ENCODE measurements around the gene PRSS8.

DNA sequence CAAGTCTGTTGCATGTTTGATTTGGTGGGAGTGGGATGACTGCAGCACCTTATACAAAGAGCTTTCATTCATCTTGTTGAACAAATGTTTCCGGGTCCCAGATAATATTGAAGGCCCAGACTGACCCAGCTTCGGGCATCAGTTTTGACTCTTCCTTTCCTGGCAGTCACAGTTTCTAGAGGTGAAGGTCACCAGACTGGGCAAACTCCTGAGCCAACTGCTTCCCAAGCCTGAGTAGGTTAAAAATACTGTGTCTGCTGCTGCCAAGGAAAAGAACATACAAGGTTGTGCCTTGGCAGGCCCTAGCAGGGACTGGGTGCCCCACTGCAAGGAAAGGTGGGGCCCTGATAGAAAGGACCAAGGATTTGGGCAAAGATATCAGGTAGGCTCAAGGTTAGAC is 22.8 kb downstream of the PRSS8 start:
- TF ChIP-seq, protein P1, sequence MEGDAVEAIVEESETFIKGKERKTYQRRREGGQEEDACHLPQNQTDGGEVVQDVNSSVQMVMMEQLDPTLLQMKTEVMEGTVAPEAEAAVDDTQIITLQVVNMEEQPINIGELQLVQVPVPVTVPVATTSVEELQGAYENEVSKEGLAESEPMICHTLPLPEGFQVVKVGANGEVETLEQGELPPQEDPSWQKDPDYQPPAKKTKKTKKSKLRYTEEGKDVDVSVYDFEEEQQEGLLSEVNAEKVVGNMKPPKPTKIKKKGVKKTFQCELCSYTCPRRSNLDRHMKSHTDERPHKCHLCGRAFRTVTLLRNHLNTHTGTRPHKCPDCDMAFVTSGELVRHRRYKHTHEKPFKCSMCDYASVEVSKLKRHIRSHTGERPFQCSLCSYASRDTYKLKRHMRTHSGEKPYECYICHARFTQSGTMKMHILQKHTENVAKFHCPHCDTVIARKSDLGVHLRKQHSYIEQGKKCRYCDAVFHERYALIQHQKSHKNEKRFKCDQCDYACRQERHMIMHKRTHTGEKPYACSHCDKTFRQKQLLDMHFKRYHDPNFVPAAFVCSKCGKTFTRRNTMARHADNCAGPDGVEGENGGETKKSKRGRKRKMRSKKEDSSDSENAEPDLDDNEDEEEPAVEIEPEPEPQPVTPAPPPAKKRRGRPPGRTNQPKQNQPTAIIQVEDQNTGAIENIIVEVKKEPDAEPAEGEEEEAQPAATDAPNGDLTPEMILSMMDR (conservative IDR thresholded peaks at IDR 0.05; ENCODE audit: low read length), result no peak
- TF ChIP-seq EZH2phosphoT487 (IDR thresholded peaks at IDR 0.05; ENCODE audit: borderline replicate concordance), result no peak
